HEK293 (cell line): ENCODE measurements around the gene PDPR.

Source experiments
- CTCF ChIA-PET: fragments of 350-600 bp; formaldehyde crosslinking; extraction: SDS; loops from one replicate; lab custom pipeline; 2021; ENCODE audit warnings: antibody characterized with exemption; lab: Yijun Ruan, JAX
- POLR2A ChIA-PET: fragments of 300-600 bp; formaldehyde crosslinking; extraction: SDS; loops from one replicate; lab custom pipeline; 2020; ENCODE audit warnings: antibody characterized with exemption, inconsistent platforms; lab: Yijun Ruan, JAX
- H3K27ac ChIP-seq: fragments of 200-500 bp; sonication (Bioruptor generic); 2 replicates; pipeline ENCODE4 v1.5.1; 2014; ENCODE audit warnings: low read depth, low read length, control low read depth, inconsistent platforms; ENCODE audit errors: extremely low read depth
- H3K36me3 ChIP-seq, 2 experiments: fragments of 200-500 bp in 1 of 2; sonication (Bioruptor generic) in 1 of 2; 1 replicate in 1 of 2; 2 replicates in 1 of 2; pipeline ENCODE4 v1.5.1; 2014 to 2017; ENCODE audit warnings: inconsistent platforms in 2 of 2, low read length in 2 of 2; ENCODE audit not compliant: control insufficient read depth in 2 of 2, insufficient read depth in 1 of 2
- H3K4me1 ChIP-seq: fragments of 200-500 bp; sonication (Bioruptor generic); 2 replicates; pipeline ENCODE4 v1.5.1; 2014; ENCODE audit warnings: mild to moderate bottlenecking, low read length, inconsistent platforms; ENCODE audit not compliant: control insufficient read depth, insufficient read depth
- H3K4me3 ChIP-seq: 2 replicates; pipeline ENCODE4 v1.5.1; 2011; ENCODE audit warnings: low read depth, mild to moderate bottlenecking, control low read depth, low read length, moderate library complexity
- H3K9me3 ChIP-seq: fragments of 200-500 bp; sonication (Bioruptor generic); 2 replicates; pipeline ENCODE4 v1.5.1; 2014; ENCODE audit warnings: low read depth, low read length, inconsistent platforms; ENCODE audit not compliant: control insufficient read depth, insufficient read depth
- OSR2 ChIP-seq: fragments of 450-650 bp; formaldehyde crosslinking; IDR thresholded peaks from 2 replicates; pipeline ENCODE4 v1.5.1; 2016; ENCODE audit warnings: missing biosample characterization, missing genetic modification characterization
- WT1 ChIP-seq: fragments of 450-650 bp; formaldehyde crosslinking; IDR thresholded peaks from 2 replicates; pipeline ENCODE4 v1.5.1; 2016; ENCODE audit warnings: missing biosample characterization, missing genetic modification characterization
- ZFP69B ChIP-seq: fragments of 450-650 bp; formaldehyde crosslinking; IDR thresholded peaks from 2 replicates; pipeline ENCODE4 v1.5.1; 2016; ENCODE audit warnings: missing biosample characterization, missing genetic modification characterization
- ZIC2 ChIP-seq: fragments of 450-650 bp; formaldehyde crosslinking; IDR thresholded peaks from 2 replicates; pipeline ENCODE4 v1.5.1; 2016; ENCODE audit warnings: missing biosample characterization, missing genetic modification characterization
- ZNF112 ChIP-seq: fragments of 450-650 bp; formaldehyde crosslinking; IDR thresholded peaks from 2 replicates; pipeline ENCODE4 v1.5.0; 2017; ENCODE audit warnings: missing biosample characterization, missing genetic modification characterization
- ZNF335 ChIP-seq: fragments of 450-650 bp; formaldehyde crosslinking; conservative IDR thresholded peaks from 2 replicates; pipeline ENCODE4 v1.5.1; 2016; ENCODE audit warnings: missing biosample characterization, missing genetic modification characterization
- ZNF366 ChIP-seq: fragments of 450-650 bp; formaldehyde crosslinking; conservative IDR thresholded peaks from 2 replicates; pipeline ENCODE4 v1.5.1; 2016; ENCODE audit warnings: missing biosample characterization, missing genetic modification characterization
- ZNF37A ChIP-seq: fragments of 450-650 bp; IDR thresholded peaks from 2 replicates; pipeline ENCODE4 v1.5.1; 2018; ENCODE audit warnings: missing biosample characterization, missing genetic modification characterization
- ZNF510 ChIP-seq: fragments of 450-650 bp; formaldehyde crosslinking; IDR thresholded peaks from 2 replicates; pipeline ENCODE4 v1.5.1; 2018; ENCODE audit warnings: mild to moderate bottlenecking, missing genetic modification characterization, missing biosample characterization; ENCODE audit not compliant: insufficient replicate concordance
- ZNF529 ChIP-seq: fragments of 450-650 bp; formaldehyde crosslinking; IDR thresholded peaks from 2 replicates; pipeline ENCODE4 v1.5.1; 2017; ENCODE audit warnings: missing genetic modification characterization, missing biosample characterization; ENCODE audit not compliant: insufficient replicate concordance
- ZNF548 ChIP-seq: fragments of 450-650 bp; formaldehyde crosslinking; IDR thresholded peaks from 2 replicates; pipeline ENCODE4 v1.5.1; 2016; ENCODE audit warnings: missing biosample characterization, missing genetic modification characterization
- ZNF549 ChIP-seq: fragments of 450-650 bp; IDR thresholded peaks from 2 replicates; pipeline ENCODE4 v1.5.1; 2018; ENCODE audit warnings: missing biosample characterization, missing genetic modification characterization, mild to moderate bottlenecking, inconsistent platforms, moderate library complexity
- ZNF623 ChIP-seq: fragments of 450-650 bp; formaldehyde crosslinking; IDR thresholded peaks from 2 replicates; pipeline ENCODE4 v1.5.1; 2016; ENCODE audit warnings: missing biosample characterization, missing genetic modification characterization
- ZNF830 ChIP-seq: fragments of 450-650 bp; IDR thresholded peaks from 2 replicates; pipeline ENCODE4 v1.5.0; 2018; ENCODE audit warnings: missing biosample characterization, missing genetic modification characterization, low read depth, mild to moderate bottlenecking, moderate library complexity
- TF ChIP-seq, protein P1 (sequence below): sonication (generic); formaldehyde crosslinking; IDR thresholded peaks from 2 replicates; pipeline ENCODE4 v1.8.1; 2022; ENCODE audit warnings: mild to moderate bottlenecking, moderate library complexity, missing genetic modification reagents
- TF ChIP-seq, protein P2 (sequence below): fragments of 450-650 bp; formaldehyde crosslinking; optimal IDR thresholded peaks from 2 replicates; pipeline ENCODE3; 2016; ENCODE audit warnings: missing biosample characterization, mild to moderate bottlenecking, missing genetic modification characterization
- TF ChIP-seq, protein P3 (sequence below): fragments of 450-650 bp; formaldehyde crosslinking; IDR thresholded peaks from 2 replicates; pipeline ENCODE4 v1.5.1; 2016; ENCODE audit warnings: missing biosample characterization, missing genetic modification characterization
- TF ChIP-seq, protein P4 (sequence below): fragments of 450-650 bp; formaldehyde crosslinking; IDR thresholded peaks from 2 replicates; pipeline ENCODE4 v1.5.1; 2016; ENCODE audit warnings: missing biosample characterization, missing genetic modification characterization
- TF ChIP-seq, protein P5 (sequence below): fragments of 450-650 bp; formaldehyde crosslinking; IDR thresholded peaks from 2 replicates; pipeline ENCODE4 v1.5.1; 2016; ENCODE audit warnings: missing biosample characterization, missing genetic modification characterization, borderline replicate concordance

PDPR gene

GRCh38 chr16:70151941-70152509 lies 37.9 kb downstream of the PDPR start:
- TF ChIP-seq ZNF529 (tag by site-specific recombination) (no peak), ZNF510 (tag by site-specific recombination) (no peak), ZNF366 (tag by site-specific recombination) (no peak), ZNF548 (tag by site-specific recombination) (no peak), ZNF335 (tag by site-specific recombination) (no peak), ZNF37A (tag by site-specific recombination) (no peak), ZNF549 (tag by site-specific recombination) (no peak), ZNF623 (tag by site-specific recombination) (no peak), OSR2 (tag by site-specific recombination) (no peak), ZNF112 (tag by site-specific recombination) (no peak), ZFP69B (no peak), ZNF830 (tag by site-specific recombination) (no peak), ZIC2 (tag by site-specific recombination) (no peak), WT1 (tag by site-specific recombination) (no peak)
- TF ChIP-seq, protein P1, sequence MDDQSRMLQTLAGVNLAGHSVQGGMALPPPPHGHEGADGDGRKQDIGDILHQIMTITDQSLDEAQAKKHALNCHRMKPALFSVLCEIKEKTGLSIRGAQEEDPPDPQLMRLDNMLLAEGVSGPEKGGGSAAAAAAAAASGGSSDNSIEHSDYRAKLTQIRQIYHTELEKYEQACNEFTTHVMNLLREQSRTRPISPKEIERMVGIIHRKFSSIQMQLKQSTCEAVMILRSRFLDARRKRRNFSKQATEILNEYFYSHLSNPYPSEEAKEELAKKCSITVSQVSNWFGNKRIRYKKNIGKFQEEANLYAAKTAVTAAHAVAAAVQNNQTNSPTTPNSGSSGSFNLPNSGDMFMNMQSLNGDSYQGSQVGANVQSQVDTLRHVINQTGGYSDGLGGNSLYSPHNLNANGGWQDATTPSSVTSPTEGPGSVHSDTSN (CRISPR knock-in tag) = no peak
- TF ChIP-seq, protein P2, sequence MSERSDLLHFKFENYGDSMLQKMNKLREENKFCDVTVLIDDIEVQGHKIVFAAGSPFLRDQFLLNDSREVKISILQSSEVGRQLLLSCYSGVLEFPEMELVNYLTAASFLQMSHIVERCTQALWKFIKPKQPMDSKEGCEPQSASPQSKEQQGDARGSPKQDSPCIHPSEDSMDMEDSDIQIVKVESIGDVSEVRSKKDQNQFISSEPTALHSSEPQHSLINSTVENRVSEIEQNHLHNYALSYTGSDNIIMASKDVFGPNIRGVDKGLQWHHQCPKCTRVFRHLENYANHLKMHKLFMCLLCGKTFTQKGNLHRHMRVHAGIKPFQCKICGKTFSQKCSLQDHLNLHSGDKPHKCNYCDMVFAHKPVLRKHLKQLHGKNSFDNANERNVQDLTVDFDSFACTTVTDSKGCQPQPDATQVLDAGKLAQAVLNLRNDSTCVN = no peak
- TF ChIP-seq, protein P3, sequence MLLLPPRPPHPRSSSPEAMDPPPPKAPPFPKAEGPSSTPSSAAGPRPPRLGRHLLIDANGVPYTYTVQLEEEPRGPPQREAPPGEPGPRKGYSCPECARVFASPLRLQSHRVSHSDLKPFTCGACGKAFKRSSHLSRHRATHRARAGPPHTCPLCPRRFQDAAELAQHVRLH (tag by site-specific recombination) = no peak
- TF ChIP-seq, protein P4, sequence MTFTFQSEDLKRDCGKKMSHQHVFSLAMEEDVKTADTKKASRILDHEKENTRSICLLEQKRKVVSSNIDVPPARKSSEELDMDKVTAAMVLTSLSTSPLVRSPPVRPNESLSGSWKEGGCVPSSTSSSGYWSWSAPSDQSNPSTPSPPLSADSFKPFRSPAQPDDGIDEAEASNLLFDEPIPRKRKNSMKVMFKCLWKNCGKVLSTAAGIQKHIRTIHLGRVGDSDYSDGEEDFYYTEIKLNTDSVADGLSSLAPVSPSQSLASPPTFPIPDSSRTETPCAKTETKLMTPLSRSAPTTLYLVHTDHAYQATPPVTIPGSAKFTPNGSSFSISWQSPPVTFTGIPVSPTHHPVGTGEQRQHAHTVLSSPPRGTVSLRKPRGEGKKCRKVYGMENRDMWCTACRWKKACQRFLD (tag by site-specific recombination) = no peak
- TF ChIP-seq, protein P5, sequence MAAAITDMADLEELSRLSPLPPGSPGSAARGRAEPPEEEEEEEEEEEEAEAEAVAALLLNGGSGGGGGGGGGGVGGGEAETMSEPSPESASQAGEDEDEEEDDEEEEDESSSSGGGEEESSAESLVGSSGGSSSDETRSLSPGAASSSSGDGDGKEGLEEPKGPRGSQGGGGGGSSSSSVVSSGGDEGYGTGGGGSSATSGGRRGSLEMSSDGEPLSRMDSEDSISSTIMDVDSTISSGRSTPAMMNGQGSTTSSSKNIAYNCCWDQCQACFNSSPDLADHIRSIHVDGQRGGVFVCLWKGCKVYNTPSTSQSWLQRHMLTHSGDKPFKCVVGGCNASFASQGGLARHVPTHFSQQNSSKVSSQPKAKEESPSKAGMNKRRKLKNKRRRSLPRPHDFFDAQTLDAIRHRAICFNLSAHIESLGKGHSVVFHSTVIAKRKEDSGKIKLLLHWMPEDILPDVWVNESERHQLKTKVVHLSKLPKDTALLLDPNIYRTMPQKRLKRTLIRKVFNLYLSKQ (tag by site-specific recombination) = no peak
- ChIA-PET CTCF (interaction anchor here (1.2 to 1.5 kb wide), 3 partner anchors 10 to 101 kb away, joined by 4 to 5 read pairs (median 4); no protein-coding TSS in a partner anchor), POLR2A (interaction anchor here (0.6 kb wide), 1 partner anchor 518 kb away, joined by 3 read pairs; no protein-coding TSS in a partner anchor)
- H3K4me1 ChIP-seq = no peaks in the 10 kb centered on the region
- H3K27ac ChIP-seq = no peak overlapping the region
- no peaks in the 10 kb centered on the region for H3K9me3 ChIP-seq
- H3K36me3 ChIP-seq = peaks cover 51 to 77% of the 10 kb centered on the region in 2 experiments
- H3K4me3 ChIP-seq = no peak overlapping the region
